HS-27A (cell line): ENCODE data around the gene FBN3.
"Not testable (repeated sequence)": the region's sequence is repeated elsewhere in the genome, so short reads cannot be mapped to it uniquely, and the experiment has no call there.

Source experiments
- DNase-seq: peaks from one replicate; pipeline ENCODE4 v3.0.0-alpha.2; 2012; ENCODE audit warnings: low read depth, missing footprints

Gene FBN3

DNA sequence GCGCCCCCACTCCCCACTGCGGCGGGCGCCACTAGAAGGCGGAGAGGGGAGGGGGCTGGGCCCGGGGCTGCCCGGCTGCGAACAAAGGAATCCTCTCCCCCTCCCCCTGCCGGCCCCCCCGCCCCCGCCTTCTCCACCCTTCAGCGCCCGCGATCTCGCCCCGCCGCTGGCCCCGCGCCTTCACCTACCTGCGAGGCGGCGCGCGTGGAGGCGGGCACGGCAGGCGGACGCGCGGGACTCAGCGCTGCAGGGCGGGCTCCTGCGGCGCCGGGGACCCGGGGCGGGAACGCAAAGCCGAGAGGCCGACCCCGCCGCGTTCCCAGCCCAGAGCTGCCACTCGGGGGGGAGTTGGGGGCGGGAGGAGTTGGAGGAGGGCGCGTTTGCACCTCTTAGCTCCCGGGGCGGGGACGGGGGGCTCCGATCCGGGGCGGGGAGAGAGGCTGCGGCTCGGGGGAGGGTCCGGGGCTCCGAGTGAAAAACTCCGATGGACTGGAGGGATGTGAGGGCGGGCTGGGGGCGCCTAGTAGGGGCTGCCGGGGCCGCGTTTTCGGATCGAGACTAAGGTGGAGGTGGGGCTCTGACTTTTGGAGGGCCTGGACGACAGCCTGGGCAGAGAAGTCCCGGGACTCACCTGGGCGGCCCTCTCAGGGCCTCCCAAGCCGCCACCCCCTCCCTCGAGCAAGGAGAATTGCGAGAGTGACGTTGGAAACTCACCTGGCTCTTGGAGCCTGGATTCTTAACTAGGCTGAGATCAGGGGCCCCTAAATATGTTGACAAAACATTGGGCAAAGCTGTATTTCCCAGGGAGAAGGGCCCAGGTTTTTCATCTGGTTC lies at the start of gene FBN3:
FBN3 (minus strand) TSS at position 332 of the 834 bp plus-strand sequence. CDS start 2,112 bp downstream, outside the sequence.
- no peak for DNase-seq

DNA sequence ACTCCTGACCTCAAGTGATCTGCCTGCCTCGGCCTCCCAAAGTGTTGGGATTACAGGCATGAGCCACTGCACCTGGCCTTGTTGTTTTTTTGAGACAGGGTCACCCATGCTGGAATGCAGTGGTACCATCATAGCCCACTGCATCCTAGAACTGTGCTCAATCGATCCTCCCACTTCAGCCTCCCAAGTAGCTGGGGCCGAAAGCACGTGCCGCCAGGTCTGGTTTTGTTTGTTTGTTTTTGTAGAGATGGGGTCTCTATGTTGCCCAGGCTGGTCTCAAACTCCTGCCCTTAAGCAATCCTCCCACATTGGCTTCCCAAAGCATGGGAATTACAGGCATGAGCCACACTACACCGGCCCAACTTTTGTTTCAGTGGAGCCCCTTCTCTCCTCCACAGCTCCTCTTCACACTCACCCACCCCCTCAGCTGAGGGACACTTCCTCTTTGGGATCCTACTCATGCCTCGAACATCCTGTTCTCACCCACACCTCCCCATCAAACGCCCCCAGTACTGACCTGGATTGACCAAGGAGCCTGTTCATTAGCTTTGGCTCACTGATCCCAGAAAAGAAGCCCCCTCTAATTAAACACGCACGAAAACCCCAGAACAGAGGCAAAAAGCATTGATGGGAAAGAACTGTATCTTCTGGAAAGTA lies 47.0 kb upstream of the FBN3 start:
- no peak for DNase-seq

DNA sequence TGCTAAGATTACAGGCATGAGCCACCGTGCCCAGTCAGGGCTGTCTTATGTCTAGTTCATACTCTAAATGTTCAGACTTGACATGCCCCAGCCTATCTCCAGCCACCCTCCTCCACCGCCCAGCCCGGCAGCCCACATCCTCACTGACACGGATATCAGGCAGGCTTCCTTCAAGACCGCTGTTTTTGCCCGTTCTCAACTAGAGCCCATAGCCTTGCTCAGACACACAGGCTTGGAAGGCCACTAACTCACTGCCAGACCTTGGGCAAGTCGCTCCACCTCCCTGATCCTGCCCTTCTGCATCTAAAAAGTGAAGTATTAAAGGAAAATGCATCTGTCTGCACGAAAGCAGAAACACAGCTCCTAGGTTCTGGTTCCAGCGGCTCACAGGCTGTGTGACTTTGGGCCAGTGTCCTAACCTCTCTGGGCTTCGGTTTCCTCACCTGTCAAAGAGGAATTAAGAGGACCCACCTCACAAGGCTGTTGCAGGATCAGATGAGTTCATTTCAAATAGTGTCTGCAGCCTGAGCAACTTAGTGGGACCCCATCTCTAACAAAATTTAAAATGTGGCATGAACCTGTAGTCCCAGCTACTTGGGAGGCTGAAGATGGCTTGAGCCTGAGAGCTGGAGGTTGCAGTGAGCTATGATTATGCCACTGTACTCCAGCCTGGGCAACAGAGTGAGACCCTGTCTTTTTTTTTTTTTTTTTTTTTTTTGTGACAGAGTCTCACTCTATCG lies 45.3 kb upstream of the FBN3 start:
- no peak for DNase-seq

DNA sequence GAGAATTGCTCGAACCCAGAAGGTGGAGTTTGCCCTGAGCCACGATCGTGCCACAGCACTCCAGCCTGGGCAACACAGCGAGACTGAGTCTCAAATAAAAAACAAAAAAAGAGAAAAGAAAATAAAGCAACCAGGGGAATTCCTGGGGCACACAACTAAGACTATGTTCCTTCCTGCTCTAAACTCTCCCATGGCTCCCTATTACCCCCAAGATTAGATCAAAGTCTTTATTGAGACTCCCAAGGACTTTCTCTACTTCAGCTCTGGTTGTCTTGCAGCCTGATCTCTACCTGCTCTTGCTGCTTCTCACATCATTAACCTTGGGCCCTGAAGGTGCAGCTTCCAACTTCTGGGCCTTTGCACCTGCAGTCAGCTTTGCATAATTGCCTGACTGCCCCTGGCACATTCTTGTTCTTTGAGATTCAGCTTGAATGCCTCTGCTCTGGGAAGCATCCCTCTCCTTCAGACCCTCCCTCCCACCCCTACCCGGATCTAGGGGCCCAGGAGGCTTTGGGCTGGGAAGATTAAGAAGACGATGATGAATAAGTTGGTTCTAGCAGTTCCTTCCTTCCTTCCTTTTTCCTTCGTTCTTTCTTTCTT lies 42.9 kb upstream of the FBN3 start:
- DNase-seq = no peak

DNA sequence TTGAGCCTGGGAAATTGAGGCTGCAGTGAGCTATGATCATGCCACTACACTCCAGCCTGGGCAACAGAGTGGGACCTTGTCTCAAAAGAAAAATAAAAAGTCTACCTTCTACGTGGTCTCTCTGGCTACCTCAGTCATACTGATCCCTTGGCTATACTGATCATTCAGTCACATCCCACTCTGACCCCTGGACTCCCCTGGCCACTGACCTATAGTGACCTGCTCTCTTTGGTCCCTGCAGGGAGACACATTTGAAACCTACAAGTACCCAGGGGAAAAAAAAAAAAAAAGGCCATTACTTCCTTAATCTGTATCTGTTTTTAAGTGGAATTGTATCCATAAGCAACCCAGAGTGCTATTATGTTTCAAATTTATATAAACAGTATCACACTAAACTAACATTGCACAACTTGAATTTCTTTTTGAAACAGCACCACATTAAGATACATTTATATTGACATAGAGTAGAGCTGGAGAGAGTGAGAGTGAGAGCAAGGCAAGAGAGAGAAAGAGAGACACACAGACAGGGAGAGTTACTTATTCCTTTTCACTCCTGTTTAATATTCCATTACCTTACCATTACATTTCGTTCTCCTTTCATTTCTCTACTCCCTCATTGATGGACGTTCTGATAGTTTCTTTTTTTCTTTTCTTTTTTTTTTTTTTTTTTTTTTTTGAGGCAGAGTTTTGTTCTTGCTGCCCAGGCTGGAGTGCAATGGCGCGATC lies 36.1 kb upstream of the FBN3 start:
- DNase-seq = no peak

DNA sequence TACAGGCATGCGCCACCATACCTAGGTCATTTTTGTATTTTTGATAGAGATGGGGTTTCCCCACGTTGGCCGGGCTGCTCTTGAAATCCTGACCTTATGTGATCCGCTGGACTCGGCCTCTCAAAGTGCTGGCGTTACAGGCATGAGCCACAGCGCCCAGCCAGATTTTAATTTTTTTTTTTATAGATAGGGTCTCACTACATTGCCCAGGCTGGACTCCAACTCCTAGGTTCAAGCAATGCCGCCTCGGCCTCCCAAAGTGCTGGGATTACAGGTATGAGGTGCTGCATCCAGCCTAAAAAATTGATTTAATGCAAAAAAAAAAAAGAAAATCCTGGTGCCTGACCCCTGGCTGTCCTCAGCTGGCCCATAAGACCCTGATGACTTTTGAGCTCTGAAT lies 34.9 kb upstream of the FBN3 start:
- no peak for DNase-seq

DNA sequence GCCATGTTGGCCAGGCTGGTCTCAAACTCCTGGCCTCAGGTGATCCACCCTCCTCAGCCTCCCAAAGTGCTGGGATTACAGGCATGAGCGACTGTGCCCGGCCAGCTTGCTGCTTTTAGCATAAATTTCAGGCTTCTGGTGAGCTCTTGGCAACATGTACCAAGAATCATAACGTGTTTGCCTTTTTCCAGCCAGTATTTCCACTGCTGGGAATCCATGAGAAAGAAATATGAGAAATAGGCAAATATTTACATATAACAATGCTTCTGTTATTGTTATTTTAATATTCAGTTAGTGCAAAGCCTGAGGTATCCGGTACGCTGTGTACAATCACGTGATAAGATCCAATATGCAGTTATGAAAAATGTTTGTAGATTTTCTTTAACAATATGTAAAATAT lies 30.6 kb upstream of the FBN3 start:
- no peak for DNase-seq

DNA sequence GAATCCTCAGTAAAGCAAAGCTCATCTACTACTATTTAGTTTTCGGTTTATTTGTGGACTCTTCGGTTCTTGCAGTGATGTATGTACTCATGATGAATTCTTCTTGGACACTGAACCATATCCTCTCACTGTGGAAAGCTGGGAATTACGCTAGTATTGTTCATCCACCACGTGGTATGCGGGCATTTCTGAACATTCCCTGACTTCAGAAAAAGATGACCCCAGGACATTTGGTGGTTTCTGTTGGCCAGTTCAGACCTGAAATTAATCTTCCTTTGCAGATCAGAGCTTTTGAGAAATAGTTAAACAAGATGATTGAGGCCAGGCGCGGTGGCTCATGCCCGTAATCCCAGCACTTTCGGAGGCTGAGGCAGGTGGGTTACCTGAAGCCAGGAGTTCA lies 25.3 kb upstream of the FBN3 start:
- DNase-seq = no peak

DNA sequence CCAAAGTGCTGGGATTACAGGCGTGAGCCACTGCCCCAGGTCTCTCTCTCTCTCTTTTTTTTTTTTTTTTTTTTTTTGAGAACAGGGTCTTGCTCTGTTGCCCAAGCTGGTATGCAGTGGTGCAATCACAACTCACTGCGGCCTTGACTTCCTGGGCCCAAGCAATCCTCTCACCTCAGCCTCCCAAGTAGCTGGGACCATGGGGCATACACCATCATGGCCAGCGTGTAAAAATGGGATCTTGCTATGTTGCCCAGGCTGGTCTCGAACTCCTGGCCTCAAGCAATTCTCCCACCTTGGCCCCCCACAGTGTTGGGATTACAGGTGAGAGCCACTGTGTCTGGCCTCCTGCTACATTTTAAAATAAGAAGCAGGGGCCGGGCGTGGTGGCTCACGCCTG lies 19.1 kb upstream of the FBN3 start:
- no peak for DNase-seq

DNA sequence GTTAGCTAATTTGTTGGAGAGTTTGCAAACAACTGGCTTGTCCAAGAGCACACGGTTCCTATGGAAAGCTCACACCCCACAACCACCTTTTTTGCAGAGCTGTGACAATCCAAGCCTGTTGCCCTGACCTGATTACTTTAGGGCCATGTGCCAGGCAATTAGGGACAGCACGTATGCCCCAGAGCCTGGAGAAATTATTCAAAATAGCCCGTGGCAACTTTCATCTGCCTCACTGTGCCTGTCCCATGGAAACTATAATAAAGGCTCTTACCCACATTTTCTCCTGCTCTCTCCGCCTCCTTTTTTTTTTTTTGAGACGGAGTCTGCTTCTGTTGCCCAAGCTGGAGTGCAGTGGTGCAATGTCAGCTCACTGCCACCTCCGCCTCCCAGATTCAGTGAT lies 18.6 kb upstream of the FBN3 start:
- no peak for DNase-seq

DNA sequence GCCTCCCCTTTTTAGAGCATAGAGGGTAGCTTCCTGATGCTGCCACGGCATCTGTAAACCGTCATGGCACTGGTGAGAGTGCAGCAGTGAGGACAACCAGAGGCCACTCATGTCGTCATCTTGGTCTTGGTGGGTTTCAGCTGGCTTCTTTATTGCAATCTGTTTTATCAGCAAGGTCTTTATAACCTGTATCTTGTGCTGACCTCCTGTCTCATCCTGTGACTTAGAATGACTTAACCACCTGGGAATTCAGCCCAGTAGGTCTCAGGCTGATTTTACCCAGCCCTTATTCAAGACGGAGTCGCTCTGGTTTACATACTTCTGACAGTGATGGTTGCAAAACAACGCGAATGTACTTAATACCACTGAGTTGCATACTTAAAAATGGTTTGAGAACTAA lies 14.4 kb upstream of the FBN3 start:
- DNase-seq = no peak

DNA sequence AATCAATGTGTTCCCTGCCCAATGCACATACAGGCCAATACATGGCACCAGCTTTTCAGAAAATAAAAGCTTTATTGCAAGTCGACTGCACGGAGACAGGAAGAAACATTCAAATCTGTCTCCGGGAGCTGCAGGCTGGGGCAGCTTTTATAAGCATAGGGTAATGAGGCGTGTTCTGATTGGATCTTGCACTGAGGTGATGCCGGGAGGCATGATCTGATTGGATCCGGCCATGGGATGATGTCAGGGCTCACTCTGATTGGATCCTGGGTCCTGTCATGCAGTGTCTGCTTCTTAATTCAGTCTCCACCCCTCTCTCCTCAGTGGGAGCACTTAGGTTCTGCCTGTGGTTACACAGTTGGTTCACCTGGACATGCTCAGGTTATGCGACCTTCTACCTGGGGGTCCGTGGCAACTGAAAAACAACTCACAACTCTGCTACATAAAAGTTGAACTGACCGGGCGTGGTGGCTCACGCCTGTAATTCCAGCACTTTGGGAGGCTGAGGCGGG lies 11.8 kb upstream of the FBN3 start:
- no peak for DNase-seq

DNA sequence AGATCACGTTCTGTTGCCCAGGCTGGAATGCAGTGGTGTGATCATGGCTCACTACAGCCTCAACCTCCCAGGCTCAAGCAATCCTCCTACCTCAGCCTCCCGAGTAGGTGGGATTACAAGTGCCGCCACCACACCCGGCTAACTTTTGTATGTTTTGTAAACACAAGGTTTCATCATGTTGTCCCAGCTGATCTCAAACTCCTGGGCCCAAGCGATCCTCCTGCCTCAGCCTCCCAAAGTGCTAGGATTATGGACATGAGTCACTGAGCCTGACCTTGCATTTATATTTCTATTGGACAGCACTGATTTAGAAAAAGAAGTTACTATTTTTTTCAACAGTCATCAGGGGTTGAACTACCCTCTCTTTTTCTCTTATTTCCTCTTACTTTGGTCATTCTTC lies 9.9 kb upstream of the FBN3 start:
- not testable (repeated sequence) for DNase-seq

DNA sequence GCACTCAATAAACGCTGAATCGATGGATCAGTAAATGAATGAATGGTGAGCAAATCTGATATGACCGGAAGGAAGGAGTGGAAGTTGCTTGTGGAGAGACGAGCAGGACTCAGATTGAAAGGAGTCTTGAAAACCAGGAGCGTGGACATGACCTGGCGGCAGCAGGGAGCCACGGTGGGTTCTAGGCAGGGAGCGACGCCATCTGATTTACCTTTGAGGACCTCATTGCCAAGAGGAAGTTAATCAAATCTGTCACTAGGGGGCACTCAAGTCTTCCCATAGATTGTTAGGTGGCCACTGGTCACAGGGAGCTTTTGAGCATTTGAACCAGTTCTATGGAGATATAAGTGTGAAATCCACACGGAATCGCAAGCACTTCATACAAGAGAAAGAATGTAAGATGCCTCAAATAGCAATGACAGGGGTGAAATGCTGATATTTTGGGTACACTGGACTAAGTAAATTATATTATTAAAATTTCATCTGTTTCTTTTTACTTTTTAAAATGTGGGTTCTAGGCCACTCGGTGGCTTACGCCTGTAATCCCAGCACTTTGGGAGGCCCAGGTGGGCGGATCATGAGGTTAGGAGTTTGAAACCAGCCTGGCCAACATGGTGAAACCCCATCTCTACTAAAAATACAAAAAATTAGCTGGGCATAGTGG lies 9.2 kb upstream of the FBN3 start:
- DNase-seq = no peak

DNA sequence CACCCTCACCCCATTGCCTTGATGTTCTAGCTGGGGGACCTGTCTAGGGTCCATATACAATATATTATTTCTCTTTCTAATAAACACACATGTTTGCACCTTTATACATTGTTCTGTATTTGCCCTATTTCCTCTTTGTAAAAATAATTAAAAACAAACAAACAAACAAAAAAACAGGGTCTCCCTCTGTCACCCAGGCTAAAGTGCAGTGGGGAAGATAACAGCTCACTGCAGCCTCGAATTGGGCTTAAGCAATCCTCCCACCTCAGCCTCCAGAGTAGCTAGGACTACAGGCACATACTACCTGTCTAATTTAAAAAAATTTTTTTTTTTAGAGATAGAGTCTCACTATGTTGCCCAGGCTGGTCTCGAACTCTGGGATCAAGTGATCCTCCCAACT lies 5.9 kb upstream of the FBN3 start:
- DNase-seq = no peak

DNA sequence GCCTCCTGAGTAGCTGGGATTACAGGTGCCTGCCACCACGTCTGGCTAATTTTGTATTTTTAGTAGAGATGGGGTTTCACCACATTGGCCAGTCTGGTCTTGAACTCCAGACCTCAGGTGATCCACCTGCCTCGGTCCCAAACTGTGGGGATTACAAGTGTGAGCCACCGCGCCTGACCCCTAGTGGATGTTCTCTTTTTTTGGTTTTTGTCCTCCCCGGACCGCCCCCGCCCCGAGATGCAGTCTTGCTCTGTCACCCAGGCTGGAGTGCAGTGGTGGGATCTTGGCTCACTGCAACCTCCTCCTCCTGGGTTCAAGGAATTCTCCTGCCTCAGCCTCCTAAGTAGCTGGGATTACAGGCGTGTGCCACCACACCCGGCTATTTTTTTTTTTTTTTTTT lies 4.6 kb upstream of the FBN3 start:
- DNase-seq = not testable (repeated sequence)

DNA sequence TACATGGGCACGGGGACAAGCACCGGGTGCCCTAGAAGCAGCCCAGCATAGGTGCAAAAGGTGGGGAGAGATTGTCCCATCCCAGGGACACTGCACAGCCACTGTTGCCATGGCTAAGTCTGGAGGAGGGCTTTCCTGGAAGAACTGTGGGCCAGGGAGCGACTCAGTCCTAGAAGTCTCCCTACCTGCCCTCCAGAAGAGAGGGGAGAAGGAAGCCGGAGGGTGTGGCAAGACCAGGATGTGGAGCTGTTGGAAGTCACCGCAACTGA lies 2.3 kb upstream of the FBN3 start:
- DNase-seq = no peak

DNA sequence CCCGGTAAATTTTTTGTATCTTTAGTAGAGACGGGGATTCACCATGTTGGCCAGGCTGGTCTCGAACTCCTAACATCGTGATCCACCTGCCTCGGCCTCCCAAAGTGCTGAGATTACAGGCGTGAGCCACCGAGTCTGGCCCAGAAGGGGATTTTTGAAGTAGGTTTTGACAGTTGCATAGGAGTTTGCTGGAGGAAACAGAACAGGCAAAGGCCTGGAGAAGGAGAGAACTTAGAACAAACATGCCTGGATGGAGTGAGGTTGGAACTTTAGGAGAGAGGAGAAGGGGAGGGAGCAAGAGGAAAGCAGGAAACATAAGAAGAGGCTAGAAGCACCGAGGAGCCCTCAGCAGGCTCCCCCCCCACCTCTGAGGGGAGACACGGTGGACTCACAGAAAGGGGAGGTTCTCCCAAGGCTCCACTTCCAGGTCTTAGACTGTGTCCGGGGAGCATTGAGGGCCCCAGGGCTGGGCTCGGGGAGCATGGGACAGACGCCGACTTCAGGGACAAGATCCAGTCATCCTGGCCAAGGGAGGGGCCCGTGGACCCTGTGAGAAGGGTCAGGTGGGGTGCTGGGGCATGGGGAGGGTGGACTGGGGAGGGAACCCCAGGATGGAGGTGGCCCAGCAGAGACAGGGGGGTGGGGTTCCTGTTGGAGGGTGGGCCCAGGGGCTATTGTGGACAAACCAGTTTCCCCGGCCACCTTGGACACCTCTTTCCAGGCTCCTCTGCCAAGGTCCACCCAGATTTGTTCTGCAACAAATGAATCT lies 1.8 kb upstream of the FBN3 start:
- no peak for DNase-seq

DNA sequence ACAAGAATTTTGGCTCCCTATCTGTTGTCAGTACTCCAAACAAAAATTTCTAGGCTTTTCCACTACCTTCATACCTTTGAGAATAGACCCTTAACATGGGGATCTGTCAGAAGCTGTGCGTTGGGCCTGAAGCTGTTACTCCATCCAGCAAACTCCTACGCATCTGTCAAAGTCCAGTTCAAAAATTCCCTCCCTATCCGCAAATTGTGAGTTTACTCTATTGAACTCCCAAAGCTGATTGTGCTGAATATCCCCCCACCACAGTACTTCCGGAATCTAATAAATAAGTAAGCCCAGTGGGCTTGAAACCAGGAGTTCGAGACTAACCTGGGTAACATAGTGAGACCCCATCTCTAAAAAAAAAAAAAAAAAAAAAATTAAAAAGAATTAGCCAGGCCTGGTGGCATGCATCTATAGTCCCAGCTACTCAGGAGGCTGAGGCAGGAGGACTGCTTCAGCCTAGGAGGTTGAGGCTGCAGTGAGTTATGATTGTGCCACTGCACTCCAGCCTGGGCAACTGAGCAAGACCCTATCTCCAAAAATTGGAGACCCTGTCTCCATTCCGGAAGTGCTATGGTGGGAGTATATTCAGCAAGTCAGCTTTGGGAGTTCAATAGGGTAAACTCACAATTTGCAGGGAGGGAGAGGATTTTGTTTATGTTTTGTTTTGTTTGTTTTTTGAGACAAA lies 930 bp upstream of the FBN3 start:
- DNase-seq = no peak
